NCI-H510A (cell line): ENCODE data around the gene MMEL1.
"Not testable (repeated sequence)": the region's sequence is repeated elsewhere in the genome, so short reads cannot be mapped to it uniquely, and the experiment has no call there.

Source experiments
- DNase-seq: peaks from one replicate; lab custom pipeline; 2025; lab: John Stamatoyannopoulos, UW

MMEL1 gene

DNA sequence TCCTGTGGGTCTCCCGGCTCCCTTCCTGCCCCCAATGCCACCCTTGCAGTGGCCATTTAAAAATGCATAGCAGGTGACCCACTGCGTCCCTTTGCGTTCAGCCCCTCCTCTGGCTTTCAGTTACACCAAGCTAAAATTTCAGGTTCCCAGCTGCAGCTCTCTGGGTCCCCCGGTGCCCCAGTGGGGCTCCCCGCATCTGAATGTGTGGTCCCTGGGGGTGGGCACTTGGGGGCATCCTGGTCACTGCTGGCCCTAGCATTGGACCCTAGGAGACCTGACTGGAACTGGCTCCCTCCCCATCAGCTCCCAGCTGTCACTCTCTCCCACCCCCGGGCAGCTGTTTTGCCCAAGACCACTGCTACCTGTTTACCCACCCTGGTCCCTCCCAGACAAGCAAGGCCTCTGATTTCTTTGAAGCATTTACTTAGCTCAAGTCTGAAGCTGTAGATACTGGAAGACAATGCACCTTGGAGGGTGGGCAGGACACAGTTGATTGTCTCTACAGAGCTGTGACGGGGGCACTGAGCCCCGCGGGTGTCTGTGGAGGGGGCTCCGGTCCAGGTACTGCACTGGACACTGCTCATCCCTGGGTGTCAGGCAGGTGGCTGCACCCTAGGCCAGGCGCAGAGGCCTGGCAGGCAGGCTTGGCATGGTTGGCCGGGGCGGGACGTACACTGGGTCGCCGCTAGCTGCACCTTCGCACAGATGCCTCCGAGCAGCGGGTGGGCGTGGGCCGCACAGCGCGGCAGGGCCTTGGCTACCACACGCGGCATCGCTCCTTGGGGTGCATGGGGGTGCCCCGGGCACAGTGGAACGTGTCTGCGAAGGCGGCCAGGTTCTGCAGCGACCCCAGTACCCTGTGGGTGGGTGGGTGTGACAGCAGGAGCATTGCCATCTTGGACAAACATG lies 42.3 kb downstream of the MMEL1 start:
- no peak for DNase-seq

DNA sequence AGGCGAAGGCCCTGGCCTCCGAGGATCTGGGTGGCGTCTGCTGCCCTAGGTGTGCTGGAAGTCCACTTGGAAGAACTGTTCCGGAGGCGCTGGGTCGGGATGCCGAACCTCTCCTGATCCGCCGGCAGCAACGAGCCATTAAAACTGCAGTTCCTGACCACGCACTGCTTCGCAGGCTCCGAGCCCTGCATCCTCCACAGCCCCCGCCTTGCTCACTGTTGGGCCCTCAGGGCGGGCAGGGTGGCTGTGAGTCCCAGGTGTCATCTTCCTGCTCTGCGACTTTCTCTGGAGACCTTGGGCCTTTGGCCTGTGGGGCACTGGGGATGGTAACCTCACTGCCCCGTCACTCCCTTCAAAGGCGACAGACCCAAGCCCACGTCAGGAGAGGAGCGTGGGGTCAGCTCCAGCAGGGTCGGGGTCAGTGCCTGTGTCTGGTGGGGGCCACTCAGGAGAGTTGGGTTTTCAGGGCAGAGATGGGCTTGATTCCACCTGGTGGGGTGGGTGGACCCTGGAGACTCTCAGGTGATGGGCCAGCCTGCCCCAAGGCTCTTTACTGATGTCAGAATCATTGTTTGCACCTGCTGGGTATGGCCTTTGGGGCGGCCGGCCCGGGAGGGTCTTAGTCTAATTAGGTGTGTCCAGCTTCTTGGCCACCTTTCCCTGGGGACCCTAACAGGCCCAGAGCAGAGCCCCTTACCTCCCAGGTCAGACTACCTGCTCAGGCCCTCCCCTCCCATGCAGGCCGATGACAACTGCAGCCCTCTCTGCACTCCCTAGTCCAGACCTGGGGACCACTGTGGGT lies 43.2 kb downstream of the MMEL1 start:
- no peak for DNase-seq

DNA sequence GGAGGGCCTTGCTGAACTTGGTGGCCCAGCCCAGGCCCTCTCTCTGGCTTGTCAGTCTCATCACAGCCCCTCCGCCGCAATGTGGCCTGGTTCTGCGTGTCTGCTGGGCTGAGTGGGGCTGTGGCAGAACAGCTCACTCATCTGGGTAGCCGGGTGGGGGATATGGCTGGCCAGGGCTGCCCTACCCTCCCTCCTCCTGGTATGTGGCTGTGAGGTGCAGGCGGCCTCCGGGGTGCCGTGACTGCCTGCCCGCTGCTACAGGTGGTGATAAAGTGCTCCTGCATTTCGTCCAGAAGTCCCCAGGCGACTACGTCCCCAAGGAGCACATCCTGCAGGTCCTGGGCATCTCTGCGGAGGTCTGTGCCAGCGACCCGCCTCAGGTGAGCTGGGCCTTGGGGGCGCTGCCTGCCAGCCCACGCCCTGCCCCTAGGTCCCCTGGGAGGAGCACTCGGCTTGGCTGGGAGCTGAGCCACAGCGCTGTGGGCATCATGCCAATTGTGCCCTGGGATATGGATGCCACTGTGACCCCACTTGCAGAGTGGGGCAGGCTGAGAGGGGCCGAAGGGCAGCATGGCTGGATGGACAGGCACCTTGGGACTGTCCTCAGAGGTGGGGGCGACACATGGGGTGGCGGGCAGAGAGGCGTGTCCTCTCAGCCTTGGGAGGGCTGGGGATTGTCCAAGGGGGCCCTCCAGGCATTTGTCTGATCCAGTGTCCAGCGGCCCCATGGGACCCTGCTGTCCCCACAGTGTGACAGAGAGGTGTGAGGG lies 44.0 kb downstream of the MMEL1 start:
- no peak for DNase-seq

DNA sequence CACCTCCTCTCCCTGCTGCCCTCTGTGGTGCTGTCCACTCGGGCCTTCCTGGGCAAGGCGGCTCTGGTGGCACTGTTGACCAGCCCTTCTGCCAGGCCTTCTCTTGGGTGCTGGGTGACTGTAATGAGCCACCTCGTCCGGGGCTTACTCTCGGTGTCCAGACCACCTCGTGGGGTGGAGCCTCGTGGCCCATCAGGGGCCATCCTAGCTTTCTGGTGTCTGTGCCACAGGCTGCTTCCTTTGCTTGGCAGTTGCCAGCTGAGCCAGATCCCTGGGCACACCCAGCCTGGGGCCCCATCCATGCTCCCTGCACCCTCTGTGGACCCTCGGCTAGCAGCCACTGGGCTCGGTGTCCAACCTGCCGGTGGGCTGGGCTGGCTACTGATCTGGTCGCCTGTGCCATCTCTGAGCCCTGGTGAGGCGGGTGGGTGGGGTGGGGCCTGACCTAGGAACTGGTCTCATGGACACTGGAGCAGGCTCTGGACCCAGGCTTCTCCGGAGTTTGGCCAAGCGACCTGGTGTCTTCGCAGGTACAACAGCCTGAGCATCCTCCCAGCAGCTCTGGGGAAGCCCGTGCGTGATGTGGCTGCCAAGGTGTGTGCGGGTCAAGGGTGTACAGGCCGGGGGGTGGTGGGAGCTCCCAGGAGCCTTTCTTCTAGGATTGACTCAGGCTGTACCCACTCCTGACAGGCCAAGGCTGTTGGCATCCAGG lies 44.8 kb downstream of the MMEL1 start:
- DNase-seq, result no peak

DNA sequence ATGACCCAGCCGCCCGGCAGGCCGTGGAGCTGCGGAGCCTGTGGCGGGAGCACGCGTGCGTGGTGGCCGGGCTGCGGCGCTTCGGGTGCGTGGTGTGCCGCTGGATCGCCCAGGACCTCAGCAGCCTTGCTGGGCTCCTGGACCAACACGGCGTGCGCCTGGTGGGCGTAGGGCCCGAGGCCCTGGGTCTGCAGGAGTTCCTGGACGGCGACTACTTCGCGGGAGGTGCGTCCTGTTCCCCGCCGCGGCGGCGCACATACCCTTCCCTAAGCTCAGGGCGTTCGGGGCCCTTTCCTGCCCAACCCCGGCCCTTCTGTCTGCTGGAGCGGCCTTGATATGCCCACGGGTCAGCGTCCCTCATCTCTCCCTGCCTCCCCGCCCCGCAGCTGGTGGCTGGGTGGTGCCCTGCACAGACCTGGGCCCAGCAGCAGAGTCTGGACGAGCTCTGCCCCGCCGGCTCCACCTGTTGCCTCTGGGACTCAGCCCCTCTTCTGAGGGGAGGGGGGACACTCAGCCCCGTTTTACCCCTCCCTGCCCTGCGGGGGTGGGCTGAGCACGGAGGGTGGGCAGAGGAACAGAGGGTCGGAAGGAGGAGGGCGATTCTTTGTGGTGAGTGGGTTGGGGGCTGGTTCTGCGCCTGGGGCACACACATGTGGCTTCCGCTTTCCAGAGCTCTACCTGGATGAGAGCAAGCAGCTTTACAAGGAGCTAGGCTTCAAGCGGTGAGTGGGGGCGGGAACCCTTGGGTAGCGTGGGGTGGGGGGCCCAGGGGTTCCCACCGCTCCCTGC lies 45.6 kb downstream of the MMEL1 start:
- no peak for DNase-seq

DNA sequence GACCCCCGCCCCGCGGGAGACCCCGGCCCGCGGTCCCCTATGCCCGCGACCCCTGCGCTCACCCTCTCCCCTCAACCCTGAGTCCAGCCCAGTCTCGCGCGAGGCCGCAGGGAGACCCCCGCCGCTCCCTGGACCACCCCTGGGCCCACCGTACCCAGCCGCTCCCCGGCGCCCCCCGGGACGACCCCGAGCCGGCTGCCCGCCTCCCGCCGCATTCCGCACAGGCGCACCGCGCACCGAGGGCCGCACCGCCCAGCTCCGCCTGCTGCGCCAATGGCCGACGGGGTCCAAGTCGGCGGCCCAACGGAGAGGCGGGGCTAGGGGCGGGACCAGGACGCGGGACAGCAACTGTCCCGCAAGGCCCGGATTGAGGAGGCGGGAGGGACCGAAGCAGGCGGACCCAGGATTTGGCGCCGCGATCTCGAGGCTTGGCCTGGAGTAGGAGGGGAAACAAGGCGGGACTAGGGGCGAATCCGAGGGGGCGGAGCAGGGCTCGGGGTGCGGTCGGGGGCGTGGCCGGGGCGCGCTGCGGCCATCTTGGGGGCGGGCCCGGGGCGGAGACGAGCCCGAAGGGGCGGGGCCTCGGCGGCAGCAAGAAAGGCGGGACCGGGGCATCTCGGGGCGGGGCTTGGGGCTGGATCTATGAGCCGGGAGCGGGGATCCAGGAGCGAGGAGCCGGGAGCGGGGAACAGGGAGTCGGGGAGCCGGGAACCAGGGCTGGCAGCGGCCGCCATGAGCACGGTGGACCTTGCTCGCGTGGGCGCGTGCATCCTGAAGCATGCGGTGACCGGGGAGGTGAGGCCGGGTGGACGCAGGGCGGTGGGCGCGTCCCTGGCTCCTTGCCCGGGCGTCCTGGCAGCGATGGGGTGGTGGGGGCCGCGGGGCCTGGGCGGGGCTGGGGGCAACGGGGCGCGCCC lies 46.4 kb downstream of the MMEL1 start, which contains the start of gene PRXL2B:
PRXL2B (plus strand) TSS at position 624 of the 917 bp plus-strand sequence; CDS start at position 733, 109 bp downstream.
- DNase-seq, result peak; percentile 99

DNA sequence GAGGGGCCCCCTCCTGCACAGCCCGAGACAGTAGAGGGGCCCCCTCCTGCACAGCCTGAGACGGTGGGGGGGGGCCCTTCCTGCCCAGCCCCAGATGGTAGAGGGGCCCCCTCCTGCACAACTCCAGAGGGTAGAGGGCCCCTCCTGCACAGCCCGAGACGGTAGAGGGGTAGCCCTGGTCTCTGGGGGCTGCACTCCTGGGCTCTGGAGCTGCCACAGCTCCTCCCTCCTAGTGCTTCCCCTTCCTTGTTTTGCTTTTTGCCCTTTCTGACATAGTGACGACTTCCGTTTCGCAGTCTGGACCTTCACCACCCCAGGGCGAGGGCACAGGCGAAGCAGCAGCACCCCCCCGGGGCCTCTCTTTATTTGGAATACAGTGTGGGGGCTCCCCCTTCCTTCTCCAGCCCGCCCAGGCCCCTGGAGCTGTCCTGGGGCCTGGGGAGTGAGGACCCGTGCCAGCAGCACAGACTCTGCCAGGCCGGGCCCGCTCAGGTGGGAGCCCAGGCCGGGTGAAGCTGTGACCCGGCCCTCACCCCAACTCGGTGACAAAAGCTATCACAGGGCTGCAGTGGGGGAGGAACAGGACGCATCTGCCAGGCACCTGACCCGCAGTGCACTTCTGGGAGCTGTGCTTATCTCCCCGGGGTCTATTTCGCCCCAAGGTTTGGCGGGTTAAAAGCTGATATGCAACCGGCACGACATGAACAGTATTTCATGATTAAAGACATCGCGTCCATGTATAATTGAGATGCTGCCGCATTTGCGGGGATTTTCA lies 47.3 kb downstream of the MMEL1 start:
- peak; percentile 42 for DNase-seq

DNA sequence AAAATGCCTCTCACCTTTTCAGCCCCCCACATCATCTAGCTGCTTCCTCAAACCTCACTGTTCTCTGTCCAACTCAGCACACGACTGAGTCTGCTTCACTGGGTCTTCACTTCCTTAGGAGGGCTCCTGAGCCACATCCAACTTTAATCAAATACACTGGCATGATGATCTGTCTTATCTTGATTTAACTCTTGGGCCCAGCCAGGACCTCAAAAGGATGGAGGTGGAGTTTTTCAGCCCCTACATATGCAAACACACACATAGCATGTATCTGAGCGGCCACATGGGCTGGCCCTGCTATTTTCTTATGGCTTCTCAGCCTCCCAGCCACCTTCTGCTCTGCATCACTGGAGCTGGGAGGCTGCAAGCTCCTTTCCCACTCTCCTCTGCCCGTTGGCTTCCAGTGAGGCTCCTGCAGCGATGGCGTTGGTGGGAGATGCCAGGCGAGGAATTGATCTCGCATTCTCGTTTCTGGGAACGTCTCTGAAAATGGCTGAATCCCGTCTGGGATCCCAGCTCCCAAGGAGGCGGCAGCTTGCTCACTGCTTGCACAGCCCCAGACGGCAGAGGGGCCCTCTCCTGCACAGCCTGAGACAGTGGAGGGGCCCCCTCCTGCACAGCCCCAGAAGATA lies 48.0 kb downstream of the MMEL1 start:
- no peak for DNase-seq

DNA sequence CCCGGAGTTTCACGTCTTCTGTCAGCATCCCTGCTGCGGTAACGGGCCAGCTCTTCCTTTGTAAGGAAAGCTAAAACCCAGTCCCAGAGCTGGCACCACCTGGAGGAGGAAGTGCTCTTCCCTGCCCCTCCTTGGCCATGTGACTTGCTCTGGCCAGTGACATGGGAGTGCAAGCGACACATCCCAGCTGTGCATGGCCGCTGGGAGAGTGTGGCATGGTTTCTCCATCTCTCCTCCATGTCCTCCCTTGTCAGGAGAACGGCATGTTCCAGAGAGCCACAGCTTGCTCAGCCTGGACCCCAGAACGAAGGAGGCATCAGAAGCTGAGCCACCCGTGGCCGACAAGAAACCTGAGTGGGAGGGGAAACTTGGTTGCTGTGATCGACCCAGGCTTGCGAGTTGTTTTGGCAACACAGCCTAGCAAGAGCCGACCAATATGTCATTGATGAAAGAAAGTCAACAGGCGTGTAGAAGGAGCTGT lies 48.9 kb downstream of the MMEL1 start:
- DNase-seq, result peak; percentile 73

DNA sequence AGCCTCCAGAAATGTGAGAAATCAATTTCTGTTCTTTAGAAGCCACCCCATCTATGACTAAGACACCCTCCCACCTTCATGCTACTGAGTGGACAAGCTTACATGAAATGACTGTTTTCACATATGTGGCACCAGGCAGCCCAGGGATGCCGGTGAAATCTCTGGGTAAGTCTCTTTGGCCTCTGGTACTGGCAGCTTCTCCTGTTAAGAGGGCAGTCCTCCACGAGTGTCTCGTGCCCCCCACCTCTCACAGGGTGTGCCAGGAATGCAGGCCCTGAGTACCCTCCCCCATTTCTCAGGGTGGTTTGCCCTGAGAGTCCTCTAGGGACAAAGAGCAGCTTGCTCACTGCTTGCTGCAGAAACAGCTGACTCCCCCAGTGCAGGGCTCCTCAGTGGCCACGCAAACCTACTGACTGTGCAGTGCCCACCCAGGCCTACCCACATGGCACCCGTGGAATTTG lies 49.5 kb downstream of the MMEL1 start:
- no peak for DNase-seq

DNA sequence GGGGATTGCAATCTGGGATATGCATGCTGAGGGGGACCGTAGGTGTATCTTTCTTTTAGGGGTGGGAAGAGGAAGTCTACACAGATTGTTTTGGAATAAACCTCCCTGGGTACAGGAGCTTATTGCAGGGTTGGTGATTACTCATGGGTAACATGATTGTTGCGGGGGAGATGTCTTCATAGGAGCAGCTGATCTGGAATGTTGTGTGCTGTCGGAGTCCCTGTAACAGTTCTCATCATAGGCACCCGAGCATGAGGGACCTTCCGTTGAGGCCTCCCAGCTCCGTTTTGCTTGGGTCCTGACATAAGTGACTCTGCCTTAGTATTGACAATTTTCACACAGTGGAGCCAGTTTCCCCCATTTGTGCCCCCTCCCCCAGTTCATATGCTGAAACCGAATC lies 50.4 kb downstream of the MMEL1 start:
- no peak for DNase-seq

DNA sequence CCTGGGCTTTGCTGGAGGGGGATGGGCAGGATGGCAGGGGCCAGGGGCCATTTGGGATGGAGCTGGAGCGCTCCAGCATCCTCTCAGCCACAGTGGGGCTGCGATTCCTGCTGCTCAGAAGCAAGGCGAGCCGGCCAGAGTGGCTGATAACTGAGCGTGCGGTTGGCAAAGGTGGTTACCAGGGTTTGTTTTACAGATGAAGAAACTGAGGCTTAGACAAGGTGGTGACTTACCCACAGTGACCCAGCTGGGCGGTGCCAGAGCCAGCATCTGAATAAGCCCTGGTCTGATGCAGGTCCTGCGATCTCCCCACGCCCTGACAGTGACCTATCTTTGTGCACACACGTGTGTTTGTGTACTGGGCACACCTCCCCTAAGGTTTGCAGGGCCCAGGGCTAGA lies 52.1 kb downstream of the MMEL1 start:
- no peak for DNase-seq

DNA sequence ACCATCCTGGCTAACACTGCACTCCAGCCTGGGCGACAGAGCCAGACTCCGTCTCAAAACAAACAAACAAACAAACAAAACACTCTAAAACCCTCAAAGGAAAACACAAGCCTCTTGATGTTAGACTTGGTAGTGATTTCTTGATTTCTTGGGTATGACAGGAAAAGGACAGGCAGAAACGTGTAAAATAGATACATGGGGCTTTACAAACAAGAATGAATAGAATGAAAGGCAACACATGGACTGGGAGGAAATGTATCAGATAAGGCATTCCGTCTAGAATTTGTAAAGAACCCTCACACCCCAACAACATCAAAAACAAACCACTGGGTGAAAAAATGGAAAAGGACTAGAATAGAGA lies 54.1 kb downstream of the MMEL1 start:
- DNase-seq, result no peak

DNA sequence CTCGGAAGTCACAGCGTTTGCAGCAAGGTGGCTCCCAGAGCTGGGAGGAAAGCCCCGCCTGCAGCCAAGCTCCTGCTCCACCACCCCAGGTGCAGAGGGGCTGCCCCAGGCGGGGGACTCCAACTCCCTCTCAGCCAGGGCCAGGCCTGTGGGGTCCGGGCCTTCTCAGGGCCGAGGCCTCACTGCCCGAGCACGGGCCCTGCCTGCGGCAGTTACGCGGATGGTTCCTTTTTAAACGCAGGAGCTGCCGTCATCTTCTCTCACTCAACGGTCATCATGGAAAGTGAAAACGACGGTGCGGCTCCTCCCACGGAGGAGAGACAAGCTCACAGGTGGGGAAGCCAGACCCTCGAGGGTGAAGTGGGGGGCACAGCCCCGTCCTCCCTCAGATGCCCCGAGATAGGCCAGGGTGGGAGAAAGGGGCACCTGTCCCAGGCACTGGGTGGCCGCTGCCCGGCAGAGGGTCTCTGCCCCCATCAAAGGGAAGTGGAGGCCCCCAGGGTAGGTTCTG lies 55.2 kb downstream of the MMEL1 start:
- not testable (repeated sequence) for DNase-seq

DNA sequence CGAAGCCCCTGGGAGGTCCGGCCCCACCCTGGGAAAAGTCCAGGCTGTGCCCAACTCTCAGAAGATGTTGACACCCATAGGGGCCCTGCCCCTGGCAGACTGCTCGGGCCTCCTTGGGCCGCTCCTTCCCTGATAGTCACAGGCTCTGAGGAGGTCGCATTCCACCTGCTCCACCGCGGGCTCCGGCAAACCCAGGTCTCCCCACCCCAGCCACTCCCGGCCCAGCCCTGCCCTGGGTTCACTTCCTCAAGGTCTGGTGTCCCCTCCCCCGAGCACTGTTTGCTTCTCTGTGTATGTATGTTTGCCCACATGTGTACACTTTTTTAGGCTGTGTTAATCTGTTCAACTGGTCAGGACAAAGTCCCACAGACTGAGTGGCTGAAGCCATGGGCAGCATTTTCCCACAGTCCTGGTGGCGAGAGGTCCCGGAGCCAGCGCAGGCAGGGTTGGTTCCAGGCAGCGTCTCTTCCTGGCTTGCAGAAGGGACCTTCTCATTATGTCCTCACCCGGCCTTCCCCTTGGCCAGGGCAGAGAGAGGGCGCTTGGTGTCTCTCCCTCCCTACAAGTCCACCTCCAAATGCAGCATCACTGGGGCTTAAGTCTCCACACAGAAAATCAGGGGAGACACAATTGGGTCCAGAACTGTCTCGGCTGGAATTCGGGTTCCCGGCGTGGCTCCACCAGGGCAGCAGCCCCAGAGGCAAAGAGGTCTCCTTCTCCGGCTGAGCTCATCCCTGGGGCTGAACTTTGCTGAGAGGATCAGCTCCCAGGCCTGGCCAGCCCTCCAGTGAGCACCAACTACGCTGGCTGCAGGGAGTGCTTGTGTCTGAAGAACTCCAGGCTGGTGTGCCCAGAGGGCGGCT lies 56.8 kb downstream of the MMEL1 start:
- no peak for DNase-seq

DNA sequence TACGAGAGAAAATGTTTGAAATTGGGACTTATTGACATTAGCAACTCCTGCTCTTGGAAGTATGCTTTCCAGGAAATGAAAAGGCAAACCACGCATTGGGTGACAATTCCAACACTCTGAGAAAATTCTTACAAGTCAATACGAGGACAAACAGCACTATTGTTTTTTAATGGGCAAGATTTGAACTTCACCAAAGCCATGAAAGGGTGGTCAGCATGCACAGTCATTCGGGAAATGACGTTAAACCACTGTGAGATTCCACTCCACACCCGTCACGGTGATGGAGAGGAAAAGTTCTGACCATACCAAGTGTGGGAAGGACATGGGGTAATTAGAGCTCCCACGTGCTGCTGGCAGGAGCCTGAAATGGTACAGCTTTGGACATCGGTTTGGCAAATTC lies 58.5 kb downstream of the MMEL1 start:
- no peak for DNase-seq
